Brain microvascular endothelial cell (primary cell): Measurements from ENCODE around the gene PSMB8.

Experiments
- DNase-seq: peaks from one replicate; pipeline ENCODE4 v3.0.0-alpha.2; 2020
- H3K27ac ChIP-seq: fragments of 250-450 bp; sonication (Bioruptor Pico); 2 replicates; pipeline ENCODE4 v1.5.1; 2020; ENCODE audit warnings: mild to moderate bottlenecking, moderate library complexity
- H3K27me3 ChIP-seq: fragments of 250-450 bp; sonication (Bioruptor Pico); replicated peaks from 2 replicates; pipeline ENCODE4 v1.5.1; 2020; ENCODE audit warnings: mild to moderate bottlenecking
- H3K36me3 ChIP-seq: fragments of 250-450 bp; sonication (Bioruptor Pico); replicated peaks from 2 replicates; pipeline ENCODE4 v1.5.1; 2020; ENCODE audit warnings: mild to moderate bottlenecking
- H3K4me3 ChIP-seq: 2 replicates; pipeline ENCODE4 v1.5.1; 2011; ENCODE audit warnings: low read depth, mild to moderate bottlenecking, control low read depth, low read length, moderate library complexity
- CTCF ChIP-seq: IDR thresholded peaks from 2 replicates; pipeline ENCODE4 v1.5.1; 2011; ENCODE audit warnings: low read depth, mild to moderate bottlenecking, moderate library complexity, low read length, control low read depth, inconsistent platforms; ENCODE audit errors: missing control alignments
- in situ Hi-C: cut with HindIII; loops from 2 replicates; pipeline ENCODE4 v1.10.0; 2017; ENCODE audit warnings: low sequenced_read_pairs, low pct_ligation_motif_present

Gene PSMB8

GRCh38 chr6:32796848-32797776 lies 46.7 kb downstream of the PSMB8 start:
- DNase-seq = peak; percentile 47
- peak; percentile 84 for TF ChIP-seq CTCF
- H3K27me3 ChIP-seq = peaks cover 9% of the 10 kb centered on the region
- peak overlapping the region; percentile 10 for H3K4me3 ChIP-seq
- no peak overlapping the region for H3K27ac ChIP-seq
- in situ Hi-C loops = no loop called here
- H3K36me3 ChIP-seq = no peaks in the 10 kb centered on the region

GRCh38 chr6:32794510-32794909 lies 49.3 kb downstream of the PSMB8 start:
- no peak for TF ChIP-seq CTCF
- no peak overlapping the region for H3K4me3 ChIP-seq
- H3K27ac ChIP-seq = no peak overlapping the region
- H3K36me3 ChIP-seq = no peaks in the 10 kb centered on the region
- DNase-seq = no peak
- in situ Hi-C loops = no loop called here
- H3K27me3 ChIP-seq = peaks cover 10% of the 10 kb centered on the region

GRCh38 chr6:32792901-32793435 lies 50.9 kb downstream of the PSMB8 start:
- TF ChIP-seq CTCF = no peak
- in situ Hi-C loops = no loop called here
- no peak overlapping the region for H3K4me3 ChIP-seq
- no peak overlapping the region for H3K27ac ChIP-seq
- no peaks in the 10 kb centered on the region for H3K36me3 ChIP-seq
- peaks cover 10% of the 10 kb centered on the region for H3K27me3 ChIP-seq
- no peak for DNase-seq
